ENCODE results near the gene ABRACL.
"Not testable (repeated sequence)": the region's sequence is repeated elsewhere in the genome, so short reads cannot be mapped to it uniquely, and the experiment has no call there.

Gene ABRACL

GRCh38 chr6:139011980-139012379 is 16.6 kb upstream of the ABRACL start:
- DNase-seq (ENCODE audit: low read depth), result no peak

- no peak for DNase-seq (ENCODE audit: low read depth)
These were observed 15.3 kb upstream of the ABRACL start for GRCh38 chr6:139013185-139013800.

GRCh38 chr6:139014945-139015344 is 13.6 kb upstream of the ABRACL start:
- no peak for DNase-seq (ENCODE audit: low read depth)

- DNase-seq (ENCODE audit: low read depth), result no peak
These were observed 12.0 kb upstream of the ABRACL start for GRCh38 chr6:139016337-139017213.

GRCh38 chr6:139017227-139017626 is 11.3 kb upstream of the ABRACL start:
- DNase-seq (ENCODE audit: low read depth), result no peak

- DNase-seq (ENCODE audit: low read depth), result no peak
These were observed 8.8 kb upstream of the ABRACL start for GRCh38 chr6:139019722-139020121.

GRCh38 chr6:139020689-139021088 is 7.9 kb upstream of the ABRACL start:
- DNase-seq (ENCODE audit: low read depth), result no peak

GRCh38 chr6:139025416-139025815 is 3.1 kb upstream of the ABRACL start:
- DNase-seq (ENCODE audit: low read depth), result not testable (repeated sequence)

- no peak for DNase-seq (ENCODE audit: low read depth)
These were observed 844 bp upstream of the ABRACL start for GRCh38 chr6:139027620-139028182.

- no peak for DNase-seq (ENCODE audit: low read depth)
These were observed 309 bp upstream of the ABRACL start for GRCh38 chr6:139028215-139028657.

- DNase-seq (ENCODE audit: low read depth), result no peak
These were observed 1.1 kb downstream of the ABRACL start for GRCh38 chr6:139029470-139030227.

- DNase-seq (ENCODE audit: low read depth), result no peak
These were observed 1.9 kb downstream of the ABRACL start for GRCh38 chr6:139030228-139030963.

- DNase-seq (ENCODE audit: low read depth), result no peak
These were observed 8.9 kb downstream of the ABRACL start for GRCh38 chr6:139037490-139037889.

GRCh38 chr6:139044250-139044649 is 15.7 kb downstream of the ABRACL start:
- DNase-seq (ENCODE audit: low read depth), result no peak

- no peak for DNase-seq (ENCODE audit: low read depth)
These were observed 19.1 kb downstream of the ABRACL start for GRCh38 chr6:139047677-139048076.

- DNase-seq (ENCODE audit: low read depth), result not testable (repeated sequence)
These were observed 20.4 kb downstream of the ABRACL start for GRCh38 chr6:139048912-139049311.

- DNase-seq (ENCODE audit: low read depth), result not testable (repeated sequence)
These were observed 21.7 kb downstream of the ABRACL start for GRCh38 chr6:139050131-139050769.

GRCh38 chr6:139050770-139051313 is 22.3 kb downstream of the ABRACL start:
- DNase-seq (ENCODE audit: low read depth), result no peak

GRCh38 chr6:139051396-139052060 is 23.0 kb downstream of the ABRACL start:
- no peak for DNase-seq (ENCODE audit: low read depth)

GRCh38 chr6:139053382-139053781 is 24.8 kb downstream of the ABRACL start:
- DNase-seq (ENCODE audit: low read depth), result no peak
